OCI-LY7 (cell line): ENCODE data around the gene CDKAL1. TPM values are rescaled to one million over a fixed set of nuclear protein-coding genes. Genes with fewer than 3 reads are reported as not detected.

Experiments
- BruUV-seq: library from RNA; stranded (reverse); fragments of 400-500 nt; replicated peaks from 2 replicates; lab custom pipeline; 2021; lab: Mats Ljungman, UMichigan
- CTCF ChIA-PET: fragments of 300-600 bp; sonication (Branson Sonifier 250); formaldehyde crosslinking; loops from one replicate; lab custom pipeline; 2022; ENCODE audit warnings: antibody characterized with exemption; ENCODE audit not compliant: unreplicated experiment; lab: Charles Lee
- POLR2A ChIA-PET: fragments of 300-600 bp; sonication (Branson Sonifier 250); formaldehyde crosslinking; loops from one replicate; lab custom pipeline; 2022; ENCODE audit warnings: antibody characterized with exemption; lab: Charles Lee
- DNase-seq: peaks from one replicate; pipeline ENCODE4 v3.0.0-alpha.2; 2015; ENCODE audit warnings: low spot score
- H2AFZ ChIP-seq: fragments of 200-600 bp; sonication (generic), shearing (Covaris generic); 2 replicates; pipeline ENCODE4 v1.6.1; 2014; ENCODE audit warnings: mild to moderate bottlenecking, antibody characterized with exemption, low read length, moderate library complexity
- H3K27ac ChIP-seq: fragments of 200-600 bp; sonication (generic); 2 replicates; pipeline ENCODE4 v1.5.1; 2014; ENCODE audit warnings: mixed run types, low read depth, mild to moderate bottlenecking, moderate library complexity, low read length, inconsistent platforms; ENCODE audit not compliant: poor library complexity, severe bottlenecking
- H3K36me3 ChIP-seq: fragments of 200-600 bp; sonication (generic); 2 replicates; pipeline ENCODE4 v1.6.1; 2014; ENCODE audit warnings: mild to moderate bottlenecking, antibody characterized with exemption, low read length, moderate library complexity, mixed read lengths; ENCODE audit not compliant: insufficient read depth
- H3K4me1 ChIP-seq: fragments of 200-600 bp; sonication (generic); 2 replicates; pipeline ENCODE4 v1.5.1; 2014; ENCODE audit warnings: mild to moderate bottlenecking, low read length; ENCODE audit not compliant: insufficient read depth, poor library complexity, severe bottlenecking
- H3K4me2 ChIP-seq: fragments of 200-600 bp; sonication (generic); 2 replicates; pipeline ENCODE4 v1.6.1; 2014; ENCODE audit warnings: mild to moderate bottlenecking, low read length
- H3K4me3 ChIP-seq: fragments of 200-600 bp; sonication (generic); 2 replicates; pipeline ENCODE4 v1.5.1; 2014; ENCODE audit warnings: mild to moderate bottlenecking, low read depth, low read length; ENCODE audit not compliant: poor library complexity, severe bottlenecking
- H3K79me2 ChIP-seq: fragments of 200-600 bp; sonication (generic); 2 replicates; pipeline ENCODE4 v1.6.1; 2016; ENCODE audit warnings: low read depth, mild to moderate bottlenecking, low read length, moderate library complexity, mixed read lengths; ENCODE audit not compliant: insufficient read depth
- H3K9me2 ChIP-seq: fragments of 200-600 bp; sonication (generic); 2 replicates; pipeline ENCODE4 v1.6.1; 2016; ENCODE audit warnings: mild to moderate bottlenecking, low read length, mixed read lengths; ENCODE audit not compliant: insufficient read depth
- H3K9me3 ChIP-seq: fragments of 200-600 bp; sonication (generic); 2 replicates; pipeline ENCODE4 v1.6.1; 2014; ENCODE audit warnings: mild to moderate bottlenecking, mixed run types, low read length, mixed read lengths
- H4K20me1 ChIP-seq: fragments of 200-600 bp; sonication (generic); 2 replicates; pipeline ENCODE4 v1.6.1; 2014; ENCODE audit warnings: mild to moderate bottlenecking, antibody characterized with exemption, low read length, moderate library complexity, mixed read lengths; ENCODE audit not compliant: insufficient read depth
- EZH2phosphoT487 ChIP-seq: fragments of 200-600 bp; sonication (generic); IDR thresholded peaks from 2 replicates; pipeline ENCODE4 v1.6.1; 2018; ENCODE audit warnings: low read depth, borderline replicate concordance, mild to moderate bottlenecking, mixed run types, antibody characterized with exemption, low read length, moderate library complexity, mixed read lengths
- intact Hi-C: fragments of 100-400 bp; cut with micrococcal nuclease; formaldehyde crosslinking; loops from one replicate; pipeline ENCODE4 v1.10.0; 2022; ENCODE audit not compliant: unreplicated experiment
- total RNA-seq, 2 experiments: library from RNA; depleted of rRNA in 1 of 2; stranded (reverse); fragments of >200 nt in 1 of 2; shearing (Covaris generic) in 1 of 2; gene quantifications; 2 replicates each; pipeline ENCODE4 v1.2.3, GENCODE V29; 2014 to 2022
- TF ChIP-seq, protein P1 (sequence below): fragments of 200-600 bp; sonication (generic); conservative IDR thresholded peaks from 2 replicates; pipeline ENCODE4 v1.5.1; 2014; ENCODE audit warnings: mild to moderate bottlenecking, antibody characterized with exemption, low read length, moderate library complexity, mixed read lengths

CDKAL1 gene
- total RNA-seq, 2 experiments from 2014 or later: 19.9 to 21.1 TPM

DNA sequence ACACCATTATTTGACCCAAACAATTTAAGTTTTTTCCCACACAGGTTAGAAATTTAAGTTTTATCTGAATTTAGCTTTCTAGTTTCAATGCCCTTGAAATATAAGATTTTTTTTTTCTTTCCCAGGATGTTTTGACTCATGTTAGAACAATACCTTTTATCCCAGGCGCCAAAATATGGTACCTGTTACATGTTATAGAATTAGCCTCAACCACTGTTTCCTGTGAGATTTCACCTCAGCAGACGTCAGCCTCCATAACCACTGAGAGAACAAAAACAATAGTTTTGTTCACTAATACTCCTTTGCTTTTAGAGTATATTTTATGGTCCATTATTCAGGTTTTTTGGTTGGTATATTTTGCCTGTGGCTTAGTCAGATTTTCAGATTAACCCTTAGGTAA is 302.9 kb downstream of the CDKAL1 start:
- Histone ChIP-seq H3K4me1 (no peaks in the 10 kb centered on the region), H3K4me2 (no peak overlapping the region), H3K9me3 (no peaks in the 10 kb centered on the region), H3K4me3 (no peak overlapping the region), H4K20me1 (no peaks in the 10 kb centered on the region), H3K9me2 (no peaks in the 10 kb centered on the region), H2AFZ (no peak overlapping the region), H3K79me2 (no peaks in the 10 kb centered on the region), H3K27ac (no peak overlapping the region), H3K36me3 (no peaks in the 10 kb centered on the region; the same call in 1 of the 2 replicates)
- ChIA-PET CTCF (interaction anchor here (0.6 kb wide), 1 partner anchor 35 kb away, joined by 3 read pairs; no protein-coding TSS in a partner anchor), POLR2A (interaction anchor here (1.1 kb wide), 1 partner anchor 11 kb away, joined by 4 read pairs; no protein-coding TSS in a partner anchor)
- TF ChIP-seq, protein P1, sequence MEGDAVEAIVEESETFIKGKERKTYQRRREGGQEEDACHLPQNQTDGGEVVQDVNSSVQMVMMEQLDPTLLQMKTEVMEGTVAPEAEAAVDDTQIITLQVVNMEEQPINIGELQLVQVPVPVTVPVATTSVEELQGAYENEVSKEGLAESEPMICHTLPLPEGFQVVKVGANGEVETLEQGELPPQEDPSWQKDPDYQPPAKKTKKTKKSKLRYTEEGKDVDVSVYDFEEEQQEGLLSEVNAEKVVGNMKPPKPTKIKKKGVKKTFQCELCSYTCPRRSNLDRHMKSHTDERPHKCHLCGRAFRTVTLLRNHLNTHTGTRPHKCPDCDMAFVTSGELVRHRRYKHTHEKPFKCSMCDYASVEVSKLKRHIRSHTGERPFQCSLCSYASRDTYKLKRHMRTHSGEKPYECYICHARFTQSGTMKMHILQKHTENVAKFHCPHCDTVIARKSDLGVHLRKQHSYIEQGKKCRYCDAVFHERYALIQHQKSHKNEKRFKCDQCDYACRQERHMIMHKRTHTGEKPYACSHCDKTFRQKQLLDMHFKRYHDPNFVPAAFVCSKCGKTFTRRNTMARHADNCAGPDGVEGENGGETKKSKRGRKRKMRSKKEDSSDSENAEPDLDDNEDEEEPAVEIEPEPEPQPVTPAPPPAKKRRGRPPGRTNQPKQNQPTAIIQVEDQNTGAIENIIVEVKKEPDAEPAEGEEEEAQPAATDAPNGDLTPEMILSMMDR: no peak
- TF ChIP-seq EZH2phosphoT487: no peak
- BruUV-seq: no TSS peak
- no peak for DNase-seq
- intact Hi-C loops: no loop called here

DNA sequence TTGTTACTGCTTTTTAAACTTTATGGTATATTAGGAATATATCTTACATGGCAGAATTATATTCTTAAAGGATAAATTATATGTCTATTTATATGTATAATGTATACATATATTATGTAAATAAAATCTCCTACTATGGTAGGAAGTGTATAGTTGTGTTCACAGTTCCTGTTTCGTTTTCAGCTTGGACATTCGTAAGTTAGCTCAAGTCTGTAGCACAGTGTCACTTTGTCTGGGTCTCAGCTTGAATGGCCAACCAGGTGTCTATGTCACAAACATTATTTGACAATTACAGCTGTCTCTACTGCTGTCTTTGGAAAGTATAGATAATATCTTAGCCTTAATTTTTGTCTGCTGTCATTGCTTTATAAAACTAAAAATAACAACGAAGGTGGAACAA is 303.9 kb downstream of the CDKAL1 start:
- H3K27ac ChIP-seq: no peak overlapping the region
- no peaks in the 10 kb centered on the region for H3K79me2 ChIP-seq
- POLR2A ChIA-PET: interaction anchor here (0.6 to 0.8 kb wide), 2 partner anchors 59 to 1508 kb away, joined by 3 read pairs; no protein-coding TSS in a partner anchor
- CTCF ChIA-PET: no interaction called here
- H3K4me3 ChIP-seq: no peak overlapping the region
- no peaks in the 10 kb centered on the region for H4K20me1 ChIP-seq
- intact Hi-C loops: no loop called here
- no peaks in the 10 kb centered on the region; the same call in 1 of the 2 replicates for H3K36me3 ChIP-seq
- H3K9me2 ChIP-seq: no peaks in the 10 kb centered on the region
- no peaks in the 10 kb centered on the region for H3K9me3 ChIP-seq
- no TSS peak for BruUV-seq
- no peak for DNase-seq
- no peak overlapping the region for H2AFZ ChIP-seq
- H3K4me1 ChIP-seq: no peaks in the 10 kb centered on the region
- H3K4me2 ChIP-seq: no peak overlapping the region
- no peak for TF ChIP-seq EZH2phosphoT487
- TF ChIP-seq, protein P1: no peak

DNA sequence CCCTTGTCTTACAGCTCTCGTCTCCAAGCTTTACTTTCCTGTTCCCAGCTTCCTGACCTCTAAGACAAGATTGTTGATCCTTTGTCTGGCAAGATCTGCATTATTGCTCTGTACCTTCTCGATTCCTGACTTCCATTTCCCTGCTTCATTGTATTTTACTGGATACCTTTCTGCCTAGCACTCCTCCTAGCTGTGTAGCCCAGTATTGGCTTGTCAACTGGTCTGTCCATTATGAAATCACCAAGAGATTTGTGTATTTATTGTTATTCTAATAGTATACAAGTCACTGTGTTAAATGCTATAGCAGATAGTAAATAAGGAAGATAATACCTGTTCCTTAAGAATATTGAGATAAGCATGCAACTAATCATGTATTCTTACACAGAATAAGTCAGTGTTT is 305.4 kb downstream of the CDKAL1 start:
- POLR2A ChIA-PET: no interaction called here
- TF ChIP-seq, protein P1: no peak
- TF ChIP-seq EZH2phosphoT487: no peak
- no peaks in the 10 kb centered on the region; the same call in 1 of the 2 replicates for H3K36me3 ChIP-seq
- DNase-seq: no peak
- no peak overlapping the region for H3K4me3 ChIP-seq
- H3K9me3 ChIP-seq: no peaks in the 10 kb centered on the region
- H3K79me2 ChIP-seq: no peaks in the 10 kb centered on the region
- H3K9me2 ChIP-seq: no peaks in the 10 kb centered on the region
- CTCF ChIA-PET: no interaction called here
- H4K20me1 ChIP-seq: no peaks in the 10 kb centered on the region
- H3K4me2 ChIP-seq: no peak overlapping the region
- no TSS peak for BruUV-seq
- intact Hi-C loops: no loop called here
- H2AFZ ChIP-seq: no peak overlapping the region
- H3K4me1 ChIP-seq: no peaks in the 10 kb centered on the region
- H3K27ac ChIP-seq: no peak overlapping the region
